NCI-H446 (cell line): ENCODE measurements around the gene PSMD2.
"Not testable (repeated sequence)": the region's sequence is repeated elsewhere in the genome, so short reads cannot be mapped to it uniquely, and the experiment has no call there.

Experiments
- DNase-seq, 2 experiments: peaks; one replicate each; lab custom pipeline; 2025; lab: John Stamatoyannopoulos, UW

PSMD2 gene

DNA sequence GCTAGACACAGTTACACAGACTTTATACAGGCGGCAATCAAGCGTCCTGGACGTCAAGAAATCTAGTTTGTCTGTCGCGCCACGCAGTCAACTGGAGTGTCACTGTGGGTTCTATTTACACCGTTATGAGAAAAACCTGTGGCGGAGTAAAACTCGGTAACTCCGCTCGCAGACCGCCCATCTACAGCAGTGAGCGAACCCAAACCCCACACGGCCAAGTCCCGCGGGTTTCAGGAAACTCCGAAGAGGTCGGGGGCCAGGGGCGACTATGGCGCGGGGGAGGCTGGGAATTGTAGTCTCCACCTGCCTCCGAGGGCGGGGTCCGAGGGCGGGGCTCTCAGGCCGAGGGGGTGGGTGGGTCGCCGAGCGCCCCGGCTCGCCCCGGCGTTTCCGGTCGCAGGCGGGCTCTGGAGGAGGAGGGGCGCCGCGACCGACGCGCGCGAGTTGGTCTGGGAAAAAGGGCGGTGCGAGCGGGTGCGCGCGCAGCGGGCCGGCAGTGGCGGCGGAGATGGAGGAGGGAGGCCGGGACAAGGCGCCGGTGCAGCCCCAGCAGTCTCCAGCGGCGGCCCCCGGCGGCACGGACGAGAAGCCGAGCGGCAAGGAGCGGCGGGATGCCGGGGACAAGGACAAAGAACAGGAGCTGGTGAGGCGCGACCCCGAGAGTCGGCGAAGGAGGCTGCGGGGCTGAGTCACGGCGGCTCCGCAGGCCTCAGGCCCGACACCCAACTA, at the start of gene PSMD2:
PSMD2 (plus strand) TSS at position 483 of the 729 bp plus-strand sequence; CDS start at position 509, 26 bp downstream.
- peak; percentile 94 to 99 for DNase-seq

DNA sequence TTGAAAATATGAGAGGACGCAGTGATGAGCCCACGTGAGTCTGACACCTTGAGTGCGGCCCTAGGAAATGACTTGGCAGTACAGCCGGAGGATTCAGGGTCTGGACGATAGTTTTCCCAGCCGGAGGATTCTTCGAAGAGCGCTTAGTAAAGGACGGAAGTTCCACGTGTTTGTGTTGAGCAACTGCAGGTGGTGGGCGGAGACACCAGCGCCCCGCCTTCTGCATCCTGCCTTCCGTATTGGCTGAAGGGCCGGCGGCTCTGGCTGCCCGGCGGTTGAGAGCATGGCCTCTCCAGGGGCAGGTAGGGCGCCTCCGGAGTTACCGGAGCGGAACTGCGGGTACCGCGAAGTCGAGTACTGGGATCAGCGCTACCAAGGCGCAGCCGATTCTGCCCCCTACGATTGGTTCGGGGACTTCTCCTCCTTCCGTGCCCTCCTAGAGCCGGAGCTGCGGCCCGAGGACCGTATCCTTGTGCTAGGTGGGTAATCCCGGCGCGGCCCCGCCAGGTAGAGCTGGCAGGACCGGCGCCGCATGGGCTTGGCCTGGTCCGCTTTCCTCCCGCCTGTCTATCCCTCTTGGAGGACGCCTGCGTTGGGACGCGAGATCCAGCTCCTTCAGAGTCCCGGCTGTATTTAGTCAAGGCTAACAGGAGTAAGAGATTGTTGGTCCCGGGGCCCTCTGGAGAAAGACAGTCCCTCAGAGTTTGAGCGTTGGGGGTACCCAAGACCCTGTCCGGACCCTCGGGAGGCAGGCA, 49.5 kb upstream of the PSMD2 start, which contains the start of gene EEF1AKMT4:
EEF1AKMT4 (plus strand) TSS at position 261 of the 755 bp plus-strand sequence; CDS start at position 284, 23 bp downstream.
- DNase-seq, result peak; percentile 97 to 98

DNA sequence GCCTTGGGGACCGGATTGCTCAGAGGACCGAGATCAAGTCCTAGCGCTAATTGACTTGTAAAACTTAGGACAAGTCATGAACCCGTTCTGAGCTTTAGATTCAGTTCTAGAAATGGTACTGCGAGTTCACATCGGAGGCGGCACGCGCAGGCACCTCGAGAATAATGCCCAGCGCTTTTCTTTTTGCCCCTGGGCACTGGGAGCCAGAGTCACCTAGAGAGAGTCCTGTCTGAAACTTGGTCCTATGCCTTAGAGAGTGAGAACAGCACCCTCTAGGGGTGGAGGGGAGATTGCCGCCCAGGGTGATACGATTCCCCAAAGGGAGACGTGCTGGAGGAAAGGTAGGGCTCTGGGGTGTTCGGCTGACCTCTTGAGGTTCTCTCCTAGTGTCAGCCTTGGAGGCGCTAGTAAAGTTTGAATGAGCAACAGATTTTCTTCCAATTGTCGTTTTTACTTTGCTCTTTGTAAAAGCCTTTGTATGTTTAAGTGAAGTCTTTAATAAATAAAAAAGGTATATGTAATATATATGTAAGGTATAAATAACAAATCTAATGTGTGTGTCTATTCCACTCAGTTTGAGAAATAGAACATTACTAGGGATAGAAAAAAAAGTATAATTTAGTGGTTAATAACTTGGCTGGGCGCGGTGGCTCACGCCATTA, 48.7 kb upstream of the PSMD2 start:
- DNase-seq, result peak; percentile 91 to 95

- DNase-seq, result no peak
Observed at GRCh38 chr3:184255291-184256039, 43.6 kb upstream of the PSMD2 start.

DNA sequence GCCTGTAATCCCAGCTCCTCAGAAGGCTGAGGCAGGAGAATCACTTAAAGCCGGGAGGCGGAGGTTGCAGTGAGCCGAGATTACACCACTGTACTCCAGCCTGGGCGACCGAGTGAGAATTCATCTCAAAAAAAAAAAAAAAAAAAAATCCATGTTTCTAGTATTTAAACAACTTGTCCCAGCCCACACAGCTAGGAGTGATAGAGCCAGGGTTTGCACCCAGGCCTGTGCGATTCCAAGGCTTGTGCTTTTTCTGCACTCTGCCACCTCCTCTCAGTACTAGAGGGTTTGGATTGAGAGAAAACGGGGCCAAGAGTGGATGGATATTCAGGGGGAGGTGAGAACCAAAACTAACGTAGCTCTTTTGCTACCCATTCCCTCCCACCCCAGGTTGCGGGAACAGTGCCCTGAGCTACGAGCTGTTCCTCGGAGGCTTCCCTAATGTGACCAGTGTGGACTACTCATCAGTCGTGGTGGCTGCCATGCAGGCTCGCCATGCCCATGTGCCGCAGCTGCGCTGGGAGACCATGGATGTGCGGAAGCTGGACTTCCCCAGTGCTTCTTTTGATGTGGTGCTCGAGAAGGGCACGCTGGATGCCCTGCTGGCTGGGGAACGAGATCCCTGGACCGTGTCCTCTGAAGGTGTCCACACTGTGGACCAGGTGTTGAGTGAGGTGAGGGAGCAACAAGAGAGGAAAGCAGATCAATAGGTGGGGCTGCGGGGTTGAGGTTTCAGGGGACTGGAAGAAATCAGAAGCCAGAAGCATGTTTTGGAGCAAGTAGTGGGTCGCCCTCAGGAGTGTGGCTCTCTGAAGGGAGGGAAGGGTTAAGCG, 41.7 kb upstream of the PSMD2 start:
- no peak for DNase-seq

GRCh38 chr3:184258926-184259325, 40.1 kb upstream of the PSMD2 start:
- DNase-seq, result no peak

GRCh38 chr3:184259396-184259877, 39.6 kb upstream of the PSMD2 start:
- DNase-seq, result no peak

DNA sequence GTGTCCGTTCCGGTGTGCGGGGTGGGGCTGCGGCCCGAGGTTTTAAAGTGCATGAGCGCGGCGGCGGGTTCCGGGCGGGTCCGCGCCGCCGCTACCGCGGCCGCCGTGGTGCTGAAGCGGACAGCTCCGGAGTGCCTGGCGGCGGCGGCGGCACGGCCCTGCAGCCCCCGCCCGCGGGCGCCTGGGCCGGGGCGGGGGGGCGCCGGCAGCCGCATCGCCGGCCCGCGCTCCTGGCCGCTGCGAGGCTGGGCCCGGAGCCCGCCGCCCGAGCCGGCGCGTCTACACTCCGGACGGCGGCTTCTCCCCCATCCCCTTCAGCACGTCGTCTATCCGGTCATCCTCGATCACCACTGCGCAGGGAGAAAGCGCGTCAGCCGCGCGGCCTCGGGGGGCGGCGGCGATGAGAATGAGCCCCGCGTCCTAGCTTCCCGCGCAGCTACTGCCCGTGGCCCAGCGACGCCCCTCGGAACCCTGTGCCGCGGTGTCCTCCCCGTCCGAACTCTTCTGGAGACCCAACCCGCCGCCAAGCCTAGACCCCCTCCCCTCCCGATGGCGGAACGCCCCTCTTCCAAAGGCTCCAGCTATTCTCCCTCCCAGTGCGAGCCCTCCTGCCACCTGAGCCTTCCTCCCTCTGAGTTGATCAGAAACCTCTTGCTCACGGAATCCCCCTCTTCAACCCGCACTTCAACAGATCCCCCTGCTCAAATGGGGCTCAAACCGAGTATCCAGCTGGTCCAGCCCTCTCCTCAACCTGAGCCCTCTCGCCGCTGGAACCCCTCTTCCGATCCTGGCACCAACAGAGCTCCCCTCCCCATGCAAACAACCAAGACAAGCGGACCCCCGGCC, 38.9 kb upstream of the PSMD2 start:
- no peak for DNase-seq

- no peak for DNase-seq
Observed at GRCh38 chr3:184260724-184261269, 38.2 kb upstream of the PSMD2 start.

GRCh38 chr3:184261270-184261853, 37.7 kb upstream of the PSMD2 start, which contains the start of gene CAMK2N2:
CAMK2N2 (minus strand) TSS chr3:184261553; CDS start chr3:184261285, 268 bp downstream.
- peak; percentile 90 to 94 for DNase-seq

DNA sequence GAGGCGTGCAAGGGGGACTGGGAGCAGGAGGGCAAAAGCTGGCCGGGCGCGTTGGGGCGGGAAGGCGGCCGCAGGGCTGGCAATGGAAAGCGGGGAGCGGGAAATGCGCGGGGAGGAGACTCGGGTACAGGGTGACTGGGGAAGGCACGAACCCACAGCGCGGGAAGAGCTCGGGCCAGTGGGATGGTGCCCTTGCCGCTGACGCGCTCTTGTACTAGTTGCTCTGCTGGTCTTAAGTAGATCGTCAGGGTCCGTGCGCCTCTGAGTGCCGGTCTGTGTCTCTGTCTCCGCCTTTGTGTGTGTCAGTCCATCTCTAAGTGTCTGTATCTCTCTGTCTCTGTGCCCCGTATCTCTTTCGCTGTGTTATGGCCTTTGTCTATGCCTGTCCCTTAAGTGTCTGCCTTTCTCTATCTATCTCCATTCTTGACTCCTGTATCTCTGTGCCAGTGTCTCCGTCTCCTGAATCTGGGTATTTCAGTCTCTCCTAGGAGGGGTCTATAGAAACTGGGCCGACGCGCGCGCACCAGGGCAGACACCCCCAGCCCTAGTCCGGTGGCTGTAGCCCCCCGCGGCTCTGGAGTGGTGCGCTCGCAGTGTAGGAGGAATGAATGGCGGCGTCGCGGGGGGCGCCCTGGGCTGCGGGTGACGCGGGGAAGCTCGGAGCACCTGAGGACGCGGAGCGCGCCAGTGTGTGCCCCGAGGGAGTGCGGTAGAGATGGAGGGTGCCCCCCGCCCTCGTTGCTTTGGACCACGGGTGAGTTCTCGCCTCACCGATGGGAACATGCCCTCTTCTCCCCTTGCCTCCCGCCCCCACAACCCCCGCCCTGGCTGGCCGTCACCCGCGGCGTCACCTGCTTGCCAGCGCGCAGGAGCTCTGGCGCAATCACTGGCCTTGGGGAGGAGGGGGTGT, 36.9 kb upstream of the PSMD2 start:
- peak in 1 of 2 experiments; percentile 57 for DNase-seq

DNA sequence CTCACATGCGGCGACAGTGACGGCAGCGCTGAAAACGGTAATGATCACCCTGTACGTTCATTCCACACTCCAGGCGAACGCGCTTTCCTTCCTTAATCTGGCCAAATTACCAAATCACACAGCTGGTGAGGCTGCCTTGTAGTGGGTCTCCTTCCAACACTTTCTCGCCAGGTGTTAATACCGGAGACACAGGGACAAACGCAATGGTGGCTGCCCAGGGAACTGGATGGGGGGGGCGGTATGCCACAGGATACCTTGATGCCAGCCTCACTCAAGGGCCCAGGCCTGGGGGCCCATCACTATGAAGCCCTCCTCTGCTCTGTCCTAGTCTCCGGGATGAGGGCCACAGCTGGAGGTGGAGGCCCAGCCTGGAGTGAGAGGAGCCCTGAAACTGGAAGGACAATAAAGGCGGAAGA, 36.3 kb upstream of the PSMD2 start:
- no peak for DNase-seq

DNA sequence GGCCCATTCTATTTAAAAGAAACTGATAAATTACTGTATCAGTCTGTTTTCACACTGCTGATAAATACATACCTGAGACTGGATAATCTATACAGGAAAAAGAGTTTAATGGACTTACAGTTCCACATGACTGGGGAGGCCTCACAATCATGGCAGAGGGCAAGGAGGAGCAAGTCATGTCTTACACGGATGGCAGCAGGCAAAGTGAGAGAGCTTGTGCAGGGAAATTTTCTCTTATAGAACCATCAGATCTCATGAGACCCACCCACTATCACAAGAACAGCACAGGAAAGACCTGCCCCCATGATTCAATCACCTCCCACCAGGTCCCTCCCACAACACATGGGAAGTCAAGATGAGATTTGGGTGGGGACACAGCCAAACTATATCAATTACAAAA, 31.8 kb upstream of the PSMD2 start:
- DNase-seq, result not testable (repeated sequence)

GRCh38 chr3:184272269-184272668, 26.8 kb upstream of the PSMD2 start:
- no peak for DNase-seq

DNA sequence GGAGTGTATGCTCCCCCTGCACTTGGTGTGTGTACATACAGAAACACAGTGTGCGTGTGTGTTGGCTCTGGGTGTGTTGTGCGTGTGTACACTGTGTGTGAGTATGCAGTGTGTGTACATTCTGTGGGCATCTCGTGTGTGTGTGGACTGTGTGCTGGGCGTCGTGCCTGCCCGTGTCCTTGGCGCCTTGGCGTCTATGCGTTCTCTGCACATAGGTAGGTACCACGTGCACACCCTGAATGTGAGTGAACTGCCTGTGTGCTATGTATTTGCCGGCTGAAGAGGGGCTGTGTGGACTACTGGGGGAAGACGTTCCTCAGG, 23.7 kb upstream of the PSMD2 start:
- DNase-seq, result no peak

GRCh38 chr3:184275961-184276910, 22.8 kb upstream of the PSMD2 start, which contains the start of gene ECE2:
ECE2 (plus strand) TSS chr3:184276022; CDS start chr3:184276154, 132 bp downstream.
- DNase-seq, result no peak

DNA sequence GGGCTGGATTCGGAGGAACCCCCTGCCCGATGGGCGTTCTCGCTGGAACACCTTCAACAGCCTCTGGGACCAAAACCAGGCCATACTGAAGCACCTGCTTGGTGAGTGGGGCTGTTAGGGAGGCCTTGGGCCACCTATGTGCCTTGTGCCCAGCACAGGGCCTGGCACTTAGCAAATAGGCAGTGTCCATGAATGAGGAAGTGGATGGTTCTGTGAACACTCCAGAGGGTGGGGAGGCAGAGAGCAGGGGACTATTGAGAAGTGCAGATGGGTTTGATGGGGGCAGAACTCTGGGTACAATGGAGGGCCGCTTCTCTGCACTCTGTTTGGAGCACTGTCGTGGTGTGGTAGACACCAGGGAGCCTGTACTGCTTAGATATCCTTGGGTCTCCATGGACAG, 21.7 kb upstream of the PSMD2 start:
- DNase-seq, result no peak
